IPS-18a (cell line): Measurements from ENCODE around the gene PRKAG2.

Source experiments
- H3K27ac ChIP-seq: one replicate; pipeline ENCODE4 v1.5.1; 2013; ENCODE audit warnings: low read length
- H3K27me3 ChIP-seq: one replicate; pipeline ENCODE4 v1.6.1; 2013; ENCODE audit warnings: mild to moderate bottlenecking, low read length; ENCODE audit not compliant: control insufficient read depth, insufficient read depth
- H3K36me3 ChIP-seq: one replicate; pipeline ENCODE4 v1.6.1; 2013; ENCODE audit warnings: low read depth, low read length; ENCODE audit not compliant: control insufficient read depth
- H3K4me1 ChIP-seq: one replicate; pipeline ENCODE4 v1.6.1; 2013; ENCODE audit warnings: low read depth, low read length; ENCODE audit not compliant: control insufficient read depth
- H3K4me3 ChIP-seq: one replicate; pipeline ENCODE4 v1.5.1; 2013; ENCODE audit warnings: low read length
- H3K9ac ChIP-seq: one replicate; pipeline ENCODE4 v1.6.1; 2013; ENCODE audit warnings: mild to moderate bottlenecking, low read length, moderate library complexity
- H3K9me3 ChIP-seq: one replicate; pipeline ENCODE4 v1.6.1; 2013; ENCODE audit warnings: low read depth, low read length; ENCODE audit not compliant: control insufficient read depth

The PRKAG2 gene

DNA sequence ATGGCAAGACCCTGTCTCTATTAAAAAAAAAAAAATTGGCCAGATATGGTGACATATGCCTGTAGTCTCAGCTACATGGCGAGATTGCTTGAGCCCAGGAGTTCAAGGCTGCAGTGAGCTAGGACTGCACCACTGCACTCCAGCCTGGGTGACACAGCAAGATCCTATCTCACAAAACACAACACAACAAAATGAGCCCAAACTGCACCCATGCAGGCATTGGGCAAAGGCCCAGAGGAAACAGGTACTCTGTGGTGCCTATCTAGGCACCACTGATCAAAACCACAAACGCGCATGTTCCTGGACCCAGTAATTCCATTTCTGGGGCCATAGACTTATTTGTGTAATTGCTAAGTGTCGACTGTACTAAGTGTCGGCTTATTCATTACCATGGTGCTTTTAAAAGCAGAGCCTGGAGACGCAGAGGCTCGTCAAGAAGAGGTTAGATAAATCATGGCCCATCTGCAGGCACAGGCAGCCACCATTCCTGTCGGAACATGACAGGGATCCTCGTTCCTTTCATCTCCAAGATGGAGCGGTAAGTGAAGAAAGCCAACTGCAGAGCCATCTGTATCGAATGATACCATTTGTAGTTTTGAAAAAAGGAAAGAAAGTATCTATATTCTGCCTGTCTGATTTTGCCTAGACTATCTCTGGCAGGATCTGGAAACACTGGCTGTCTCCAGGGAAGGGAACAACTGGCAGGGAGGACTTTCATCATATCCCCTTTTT lies 196.9 kb downstream of the PRKAG2 start:
- H3K36me3 ChIP-seq: no peaks in the 10 kb centered on the region
- no peak overlapping the region for H3K27ac ChIP-seq
- peaks cover 4% of the 10 kb centered on the region for H3K4me1 ChIP-seq
- H3K27me3 ChIP-seq: no peaks in the 10 kb centered on the region
- H3K9ac ChIP-seq: no peak overlapping the region
- H3K4me3 ChIP-seq: no peak overlapping the region
- no peaks in the 10 kb centered on the region for H3K9me3 ChIP-seq

DNA sequence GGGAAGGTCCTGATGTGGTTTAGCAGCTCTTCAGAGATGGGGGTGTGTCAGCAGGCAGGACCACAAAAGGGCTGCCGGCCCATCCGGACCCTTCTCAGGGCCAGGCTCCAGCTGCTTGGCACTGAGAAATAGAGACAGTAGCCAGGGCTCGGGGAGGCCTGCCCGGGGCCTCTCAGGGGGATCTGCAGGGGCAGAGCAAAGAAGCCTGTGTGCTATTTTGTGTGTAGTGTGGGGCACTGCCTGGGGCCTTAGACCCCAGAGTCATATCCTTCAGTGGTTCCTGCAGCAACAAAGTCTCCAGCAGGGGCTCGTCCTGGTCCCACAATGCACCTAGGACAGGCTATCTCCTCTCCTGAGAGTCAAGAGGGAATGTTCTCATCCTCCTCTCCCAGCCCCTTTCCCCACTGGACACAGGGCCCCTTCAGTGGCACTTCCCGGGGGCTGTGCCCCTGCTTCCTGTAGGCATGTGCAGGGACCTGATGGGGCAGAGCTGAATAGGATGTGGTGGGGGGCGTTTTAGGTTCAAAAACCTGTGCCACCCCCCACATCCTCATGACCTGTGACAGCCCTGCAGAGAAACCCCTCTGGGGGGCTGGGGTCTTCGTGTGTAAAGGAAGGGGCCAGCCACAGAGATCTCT lies 197.7 kb downstream of the PRKAG2 start:
- Histone ChIP-seq H3K4me3 (no peak overlapping the region), H3K9me3 (no peaks in the 10 kb centered on the region), H3K9ac (no peak overlapping the region), H3K4me1 (peaks cover 4% of the 10 kb centered on the region), H3K27me3 (no peaks in the 10 kb centered on the region), H3K36me3 (no peaks in the 10 kb centered on the region), H3K27ac (no peak overlapping the region)

DNA sequence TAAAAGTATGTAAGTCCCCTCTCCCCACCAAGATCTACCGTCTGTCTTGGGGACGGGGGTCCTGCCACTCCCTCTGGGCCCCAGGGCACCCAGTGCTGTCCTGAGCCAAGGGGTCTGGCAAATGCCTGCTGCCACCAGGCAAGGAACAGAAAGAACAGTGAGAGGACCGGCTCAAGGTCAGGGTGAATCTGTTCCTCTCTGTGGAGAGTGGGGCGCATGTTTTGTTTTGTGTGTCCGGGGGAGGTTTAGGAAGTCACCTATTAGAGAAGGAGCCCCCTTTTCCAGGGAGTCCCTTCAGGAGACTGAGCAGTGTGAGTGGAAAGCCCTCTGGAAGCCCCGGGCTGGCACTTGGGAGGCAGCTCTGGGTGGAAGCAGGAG lies 198.7 kb downstream of the PRKAG2 start:
- no peak overlapping the region for H3K4me3 ChIP-seq
- no peaks in the 10 kb centered on the region for H3K27me3 ChIP-seq
- peaks cover 4% of the 10 kb centered on the region for H3K4me1 ChIP-seq

DNA sequence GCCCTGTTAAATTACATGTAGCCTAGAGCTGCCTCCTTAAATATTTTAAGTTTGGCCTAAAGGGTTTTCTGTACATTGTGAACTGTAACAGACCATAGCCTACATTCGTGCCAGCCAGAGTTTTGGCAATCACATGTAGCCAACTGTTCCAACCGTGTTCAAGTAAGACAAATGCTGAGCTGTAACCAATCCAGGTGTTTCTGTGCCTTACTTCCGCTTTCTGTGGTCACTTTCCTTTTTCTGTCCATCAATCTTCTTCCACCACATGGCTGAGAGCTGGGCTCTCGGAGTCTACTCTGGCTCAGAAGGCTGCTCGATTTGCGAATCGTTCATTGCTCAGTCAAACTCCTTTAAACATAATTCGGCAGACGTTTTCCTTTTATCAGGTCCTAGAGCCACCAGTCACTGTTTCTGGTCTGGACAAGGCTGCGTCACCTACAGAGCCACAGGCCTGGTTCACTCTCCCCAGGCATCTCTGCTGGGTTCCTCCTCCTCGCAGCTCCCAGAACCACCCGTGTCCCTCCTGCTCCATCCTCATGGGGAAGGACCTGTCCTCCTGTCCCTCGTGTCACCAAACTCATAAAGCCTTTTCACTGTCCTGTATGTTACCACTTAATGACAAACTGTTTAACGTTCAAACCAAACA lies 199.2 kb downstream of the PRKAG2 start:
- Histone ChIP-seq H3K4me1 (peaks cover 4% of the 10 kb centered on the region), H3K9me3 (no peaks in the 10 kb centered on the region), H3K9ac (no peak overlapping the region), H3K4me3 (no peak overlapping the region), H3K36me3 (no peaks in the 10 kb centered on the region), H3K27me3 (no peaks in the 10 kb centered on the region), H3K27ac (no peak overlapping the region)

More for the DNA sequence above, 198.7 kb downstream of the PRKAG2 start:
- no peaks in the 10 kb centered on the region for H3K9me3 ChIP-seq
- no peak overlapping the region for H3K9ac ChIP-seq
- no peaks in the 10 kb centered on the region for H3K36me3 ChIP-seq
- H3K27ac ChIP-seq: no peak overlapping the region

DNA sequence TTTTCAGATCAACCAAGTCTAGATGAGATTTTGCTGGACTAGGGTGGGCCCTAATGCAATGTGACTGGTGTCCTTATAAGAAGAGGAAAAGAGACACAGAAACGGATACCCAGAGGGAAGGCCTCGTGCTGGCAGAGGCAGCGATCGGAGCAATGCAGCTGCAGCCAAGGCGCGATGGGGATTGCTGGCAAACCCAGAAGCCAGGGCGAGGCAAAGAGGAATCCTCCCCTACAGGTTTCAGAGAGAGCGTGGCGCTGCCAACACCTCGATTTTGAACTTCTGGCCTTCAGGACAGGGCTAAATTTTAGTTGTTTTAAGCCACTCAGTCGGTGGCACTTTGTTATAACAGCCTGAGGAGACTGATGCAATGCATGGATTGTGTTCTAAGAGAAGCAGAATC lies 200.2 kb downstream of the PRKAG2 start:
- no peaks in the 10 kb centered on the region for H3K36me3 ChIP-seq
- H3K27ac ChIP-seq: no peak overlapping the region
- no peak overlapping the region for H3K9ac ChIP-seq
- no peaks in the 10 kb centered on the region for H3K27me3 ChIP-seq
- H3K4me1 ChIP-seq: peaks cover 5% of the 10 kb centered on the region
- H3K9me3 ChIP-seq: no peaks in the 10 kb centered on the region
- H3K4me3 ChIP-seq: no peak overlapping the region

DNA sequence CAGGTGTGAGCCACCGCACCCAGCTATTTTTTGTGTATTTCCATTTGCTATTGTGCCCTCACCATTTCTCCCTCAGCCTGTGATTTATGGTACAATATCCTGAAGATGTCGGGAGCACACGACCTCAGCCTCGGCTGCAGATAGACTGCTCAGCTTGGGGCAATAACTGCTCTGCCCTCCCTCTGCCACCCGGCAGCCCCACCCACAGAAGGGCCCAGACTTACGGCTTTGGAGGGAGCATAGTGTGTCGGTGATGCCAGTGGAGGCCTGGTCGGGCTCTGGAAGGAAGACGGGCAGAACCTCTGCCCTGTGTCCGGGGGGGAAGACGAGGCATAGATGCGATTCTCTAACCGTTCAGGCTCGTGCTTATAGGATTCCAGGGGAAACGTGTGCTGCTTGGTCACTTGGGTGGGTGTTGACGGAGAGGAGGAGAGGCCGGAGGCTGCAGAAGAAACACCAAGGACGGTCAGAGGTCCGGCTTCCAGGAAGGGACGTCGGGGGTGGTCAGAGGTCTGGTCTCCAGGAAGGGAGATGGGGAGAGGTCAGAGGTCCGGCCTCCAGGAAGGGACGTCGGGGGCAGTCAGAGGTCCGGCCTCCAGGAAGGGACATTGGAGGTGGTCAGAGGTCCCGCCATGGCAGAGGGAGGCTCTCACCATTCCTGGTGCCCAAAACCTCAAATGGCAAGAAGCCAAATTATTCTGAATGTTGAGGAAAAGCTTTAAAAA lies 201.6 kb downstream of the PRKAG2 start:
- Histone ChIP-seq H3K4me3 (no peak overlapping the region), H3K9ac (no peak overlapping the region), H3K27me3 (no peaks in the 10 kb centered on the region), H3K36me3 (no peaks in the 10 kb centered on the region), H3K4me1 (peaks cover 6% of the 10 kb centered on the region), H3K27ac (no peak overlapping the region), H3K9me3 (no peaks in the 10 kb centered on the region)

DNA sequence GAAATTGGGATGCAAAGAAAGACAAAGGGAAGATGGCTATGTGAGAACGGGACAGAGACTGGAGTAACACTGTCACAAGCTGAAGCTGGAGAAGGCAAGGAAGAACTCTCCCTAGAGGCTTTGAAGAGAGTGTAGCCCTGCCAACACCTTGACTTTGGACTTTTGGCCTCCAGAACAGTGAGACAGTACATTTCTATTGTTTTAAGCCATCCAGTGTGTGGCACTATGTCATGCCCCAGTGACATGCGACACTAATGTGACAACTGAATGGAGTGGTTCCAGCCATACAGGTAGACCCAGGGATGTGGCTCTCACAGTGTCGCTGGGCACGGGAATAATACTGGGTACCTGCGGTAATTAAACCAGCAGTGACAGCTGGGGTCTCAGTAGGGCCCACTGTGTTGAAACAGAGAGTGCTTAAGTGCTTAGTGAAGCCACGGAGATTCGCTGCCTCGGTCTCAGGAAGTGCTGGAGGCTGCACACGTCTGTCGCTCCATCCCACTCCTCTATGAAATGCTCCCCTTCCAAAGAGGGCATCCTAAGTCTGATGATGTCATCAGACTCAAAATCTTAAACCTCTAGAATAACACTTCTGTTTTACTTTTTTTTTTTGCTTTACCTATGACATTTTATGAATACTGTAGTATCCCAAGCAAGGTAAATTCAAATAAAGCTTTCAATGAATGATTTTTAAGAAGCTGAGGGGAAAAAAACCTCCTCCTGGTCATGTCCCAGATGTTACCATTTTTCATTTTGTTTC lies 202.6 kb downstream of the PRKAG2 start:
- Histone ChIP-seq H3K27me3 (no peaks in the 10 kb centered on the region), H3K9ac (no peak overlapping the region), H3K4me1 (peaks cover 6% of the 10 kb centered on the region), H3K4me3 (no peak overlapping the region), H3K36me3 (no peaks in the 10 kb centered on the region), H3K27ac (no peak overlapping the region), H3K9me3 (no peaks in the 10 kb centered on the region)

DNA sequence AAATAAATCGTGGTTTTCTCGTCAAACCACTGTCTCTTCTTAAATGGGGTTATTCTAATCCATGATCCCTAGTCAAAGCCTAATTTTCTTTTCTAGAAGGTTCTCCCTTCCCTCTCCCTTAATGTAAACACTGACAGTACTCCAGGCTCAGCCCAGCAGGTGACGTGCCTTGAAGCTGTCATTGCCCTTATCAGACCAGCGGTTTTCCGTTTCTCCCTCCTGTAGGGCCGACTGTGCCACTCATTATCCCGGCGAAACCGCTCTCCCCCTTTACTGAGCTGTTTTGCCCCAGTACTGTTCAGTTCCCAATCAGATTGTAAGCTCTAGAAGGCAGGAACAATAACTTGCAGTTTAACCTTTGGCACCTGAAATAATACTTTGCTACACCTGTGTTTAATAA lies 203.7 kb downstream of the PRKAG2 start:
- H3K27me3 ChIP-seq: no peaks in the 10 kb centered on the region
- H3K36me3 ChIP-seq: no peaks in the 10 kb centered on the region
- no peak overlapping the region for H3K27ac ChIP-seq
- H3K4me3 ChIP-seq: no peak overlapping the region
- no peak overlapping the region for H3K9ac ChIP-seq
- peaks cover 6% of the 10 kb centered on the region for H3K4me1 ChIP-seq
- no peaks in the 10 kb centered on the region for H3K9me3 ChIP-seq

DNA sequence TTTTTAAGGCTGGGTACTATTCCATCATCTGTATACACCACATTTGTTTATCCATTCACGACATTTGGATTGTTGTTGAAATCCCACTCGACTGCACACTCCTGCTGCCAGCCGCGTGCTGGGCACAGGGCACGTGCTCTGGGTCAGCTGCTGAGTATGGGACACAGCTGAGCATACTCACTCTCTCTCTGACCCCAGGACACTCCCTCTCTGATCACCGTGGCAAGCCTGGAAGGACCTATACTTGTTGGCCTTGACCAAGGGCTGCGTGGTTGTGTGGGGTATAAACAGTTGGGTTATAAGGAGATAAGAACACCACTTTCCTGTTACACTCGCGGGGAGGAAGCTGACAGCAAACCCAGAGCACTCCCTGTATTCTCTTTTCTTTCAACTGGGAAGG lies 204.2 kb downstream of the PRKAG2 start:
- Histone ChIP-seq H3K4me1 (peaks cover 6% of the 10 kb centered on the region), H3K27me3 (no peaks in the 10 kb centered on the region), H3K9ac (no peak overlapping the region), H3K4me3 (no peak overlapping the region), H3K36me3 (no peaks in the 10 kb centered on the region), H3K27ac (no peak overlapping the region), H3K9me3 (no peaks in the 10 kb centered on the region)

DNA sequence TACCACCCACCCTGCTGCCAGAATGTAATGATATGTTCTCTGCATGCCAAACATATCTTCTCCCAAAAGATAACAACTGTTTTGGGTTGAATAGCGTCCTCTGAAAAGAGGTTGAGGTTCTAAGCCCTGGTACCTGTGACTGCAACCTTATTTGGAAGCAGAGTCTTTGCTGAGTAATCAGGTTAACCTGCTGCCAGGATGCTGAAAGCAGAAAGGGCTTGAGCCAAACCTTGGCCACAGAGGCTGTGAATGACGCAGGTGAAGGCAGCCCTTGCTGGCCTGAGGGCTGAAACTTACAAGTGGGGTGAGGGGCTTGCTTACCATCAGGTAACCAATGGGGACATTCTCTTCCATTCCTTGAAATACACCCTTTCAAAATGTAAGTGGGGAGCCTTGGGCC lies 205.4 kb downstream of the PRKAG2 start:
- Histone ChIP-seq H3K4me1 (peaks cover 6% of the 10 kb centered on the region), H3K9me3 (no peaks in the 10 kb centered on the region), H3K9ac (no peak overlapping the region), H3K27ac (no peak overlapping the region), H3K27me3 (no peaks in the 10 kb centered on the region), H3K36me3 (no peaks in the 10 kb centered on the region), H3K4me3 (no peak overlapping the region)

DNA sequence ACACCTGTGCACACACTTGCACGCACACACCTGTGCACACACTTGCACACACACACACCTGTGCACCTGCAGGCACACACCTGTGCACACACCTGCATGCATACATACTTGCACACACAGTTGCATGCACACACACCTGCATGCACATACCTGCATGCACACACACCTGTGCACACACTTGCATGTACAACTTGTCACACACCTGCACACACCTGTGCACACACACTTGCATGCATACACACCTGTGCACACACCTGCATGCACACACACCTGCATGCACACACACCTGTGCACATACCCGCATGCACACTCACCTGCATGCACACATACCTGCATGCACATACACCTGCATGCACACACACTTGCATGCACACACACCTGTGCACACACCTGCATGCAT lies 207.2 kb downstream of the PRKAG2 start:
- peaks cover 6% of the 10 kb centered on the region for H3K4me1 ChIP-seq
- no peak overlapping the region for H3K4me3 ChIP-seq
- no peaks in the 10 kb centered on the region for H3K9me3 ChIP-seq
- H3K27ac ChIP-seq: no peak overlapping the region
- no peaks in the 10 kb centered on the region for H3K36me3 ChIP-seq
- no peaks in the 10 kb centered on the region for H3K27me3 ChIP-seq
- H3K9ac ChIP-seq: no peak overlapping the region
